CD4-positive, alpha-beta T cell treated with Interleukin-17A for 4 hours (primary cell): Measurements from ENCODE around the gene PDZD11.
"Not testable (repeated sequence)": the region's sequence is repeated elsewhere in the genome, so short reads cannot be mapped to it uniquely, and the experiment has no call there.

ENCODE experiments used
- DNase-seq: peaks from one replicate; pipeline ENCODE4 v3.0.0-alpha.2; 2020; ENCODE audit warnings: mixed read lengths

Gene PDZD11

GRCh38 chrX:70255452-70255851 is 34.3 kb downstream of the PDZD11 start:
- DNase-seq: no peak

GRCh38 chrX:70254909-70255308 is 34.8 kb downstream of the PDZD11 start:
- DNase-seq: no peak

GRCh38 chrX:70254063-70254400 is 35.7 kb downstream of the PDZD11 start:
- DNase-seq: no peak

GRCh38 chrX:70253377-70254062 is 36.2 kb downstream of the PDZD11 start:
- no peak for DNase-seq

GRCh38 chrX:70252491-70252890 is 37.2 kb downstream of the PDZD11 start:
- DNase-seq: no peak

GRCh38 chrX:70247252-70247651 is 42.5 kb downstream of the PDZD11 start:
- no peak for DNase-seq

- no peak for DNase-seq
Measured at GRCh38 chrX:70244881-70245280, 44.8 kb downstream of the PDZD11 start.

- DNase-seq: not testable (repeated sequence)
Measured at GRCh38 chrX:70243601-70244000, 46.1 kb downstream of the PDZD11 start.

- DNase-seq: no peak
Measured at GRCh38 chrX:70241501-70241900, 48.2 kb downstream of the PDZD11 start.

- DNase-seq: no peak
Measured at GRCh38 chrX:70240751-70241150, 49.0 kb downstream of the PDZD11 start.
